Testis (tissue), 3 donors: ENCODE data around the gene RBM33. TPM values are rescaled to one million over a fixed set of nuclear protein-coding genes. Genes with fewer than 3 reads are reported as not detected.

ENCODE experiments used
- DNase-seq: peaks from one replicate; pipeline ENCODE4 v3.0.0-alpha.2; 2019
- H3K27ac ChIP-seq, 2 donors: fragments of 200-600 bp; sonication (generic); one replicate each; pipeline ENCODE4 v1.5.1; 2019
- H3K27me3 ChIP-seq: fragments of 200-600 bp; sonication (generic); one replicate; pipeline ENCODE4 v1.5.1; 2019
- H3K36me3 ChIP-seq: fragments of 200-600 bp; sonication (generic); one replicate; pipeline ENCODE4 v1.5.1; 2017; ENCODE audit warnings: low read depth; ENCODE audit errors: missing control alignments
- H3K4me1 ChIP-seq: fragments of 200-600 bp; sonication (generic); one replicate; pipeline ENCODE4 v1.5.1; 2019
- H3K4me3 ChIP-seq, 2 donors: fragments of 200-600 bp; sonication (generic); one replicate each; pipeline ENCODE4 v1.5.1; 2017 to 2019
- H3K9me3 ChIP-seq: fragments of 200-600 bp; sonication (generic); one replicate; pipeline ENCODE4 v1.5.1; 2017
- POLR2A ChIP-seq: fragments of 450-650 bp; IDR thresholded peaks from one replicate; pipeline ENCODE4 v1.6.1; 2017; ENCODE audit warnings: antibody characterized with exemption, mild to moderate bottlenecking, moderate library complexity
- WGBS, 2 donors: methylation state at CpG; one replicate each; pipeline ENCODE4 v1.1.5; 2018; 5-methylcytosine and 5-hydroxymethylcytosine counted together
- intact Hi-C: fragments of 100-400 bp; cut with DNase I; formaldehyde crosslinking; loops from one replicate; pipeline ENCODE4 v1.15.1; 2023; ENCODE audit warnings: low total_unique reads
- polyA plus RNA-seq: library from polyadenylated mRNA; stranded (reverse); fragments of 350-450 nt; fragmentation: Illumina TruSeq; extraction: RNeasy Lipid Tissue Mini Kit (QIAGEN cat#74804); gene quantifications from one replicate; pipeline ENCODE4 v1.2.3, GENCODE V29; 2014; ENCODE audit warnings: low read depth, low replicate concordance; ENCODE audit not compliant: insufficient read depth
- total RNA-seq, 2 donors: library from RNA; depleted of rRNA; stranded (reverse); fragments of >200 nt; gene quantifications; one replicate each; pipeline ENCODE4 v1.2.3, GENCODE V29; 2016
- TF ChIP-seq, protein P1 (sequence below), 3 experiments: fragments of 450-650 bp in 2 of 3; fragments of 200-600 bp in 1 of 3; sonication (generic) in 1 of 3; IDR thresholded peaks; one replicate each; pipeline ENCODE4 v1.5.1; 2016 to 2019; ENCODE audit warnings: antibody characterized with exemption in 3 of 3, mild to moderate bottlenecking in 2 of 3, moderate library complexity in 1 of 3

RBM33 gene
- total and polyA plus RNA-seq, 3 donors from 2014 or later: 27.3 to 104 (median 93.4) TPM

DNA sequence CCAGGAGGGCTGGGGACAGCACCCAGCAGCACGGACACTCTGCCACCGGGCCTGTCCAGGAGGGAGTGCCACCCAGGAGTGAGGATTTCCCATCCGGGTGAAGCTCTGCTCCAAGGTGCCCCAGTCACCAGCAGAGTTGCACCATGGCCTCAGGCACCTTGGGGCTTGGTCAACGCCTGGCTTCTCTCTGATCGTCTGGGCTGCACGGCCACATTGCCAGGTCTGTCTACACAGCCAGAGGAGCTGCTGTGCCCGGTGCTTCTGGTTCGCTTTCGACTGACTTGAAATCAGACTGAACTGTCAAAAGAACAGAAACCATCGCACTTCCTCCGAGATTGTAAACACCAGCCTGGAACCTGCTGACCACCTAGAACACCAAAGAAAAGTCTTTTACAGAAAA lies 155.8 kb downstream of the RBM33 start:
- Histone ChIP-seq H3K27ac (no peak overlapping the region), H3K4me1 (peaks cover 1% of the 10 kb centered on the region), H3K36me3 (no peaks in the 10 kb centered on the region), H3K4me3 (no peak overlapping the region), H3K9me3 (no peaks in the 10 kb centered on the region), H3K27me3 (no peaks in the 10 kb centered on the region)
- intact Hi-C loops: no loop called here
- TF ChIP-seq, protein P1, sequence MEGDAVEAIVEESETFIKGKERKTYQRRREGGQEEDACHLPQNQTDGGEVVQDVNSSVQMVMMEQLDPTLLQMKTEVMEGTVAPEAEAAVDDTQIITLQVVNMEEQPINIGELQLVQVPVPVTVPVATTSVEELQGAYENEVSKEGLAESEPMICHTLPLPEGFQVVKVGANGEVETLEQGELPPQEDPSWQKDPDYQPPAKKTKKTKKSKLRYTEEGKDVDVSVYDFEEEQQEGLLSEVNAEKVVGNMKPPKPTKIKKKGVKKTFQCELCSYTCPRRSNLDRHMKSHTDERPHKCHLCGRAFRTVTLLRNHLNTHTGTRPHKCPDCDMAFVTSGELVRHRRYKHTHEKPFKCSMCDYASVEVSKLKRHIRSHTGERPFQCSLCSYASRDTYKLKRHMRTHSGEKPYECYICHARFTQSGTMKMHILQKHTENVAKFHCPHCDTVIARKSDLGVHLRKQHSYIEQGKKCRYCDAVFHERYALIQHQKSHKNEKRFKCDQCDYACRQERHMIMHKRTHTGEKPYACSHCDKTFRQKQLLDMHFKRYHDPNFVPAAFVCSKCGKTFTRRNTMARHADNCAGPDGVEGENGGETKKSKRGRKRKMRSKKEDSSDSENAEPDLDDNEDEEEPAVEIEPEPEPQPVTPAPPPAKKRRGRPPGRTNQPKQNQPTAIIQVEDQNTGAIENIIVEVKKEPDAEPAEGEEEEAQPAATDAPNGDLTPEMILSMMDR (IDR thresholded peaks at IDR 0.05): no peak
- TF ChIP-seq POLR2A: no peak
- DNase-seq: no peak
- WGBS, 2 donors: 87 to 91% methylated on average over 11 of the region's 11 CpGs

- 78 to 84% methylated on average over 11 to 16 of the region's 16 CpGs for WGBS, 2 donors
- peaks cover 6% of the 10 kb centered on the region for H3K4me1 ChIP-seq
- H3K36me3 ChIP-seq: no peaks in the 10 kb centered on the region
- intact Hi-C loops: no loop called here
- no peak for TF ChIP-seq POLR2A
- TF ChIP-seq, protein P1 (IDR thresholded peaks at IDR 0.05): no peak
- H3K27ac ChIP-seq: no peak overlapping the region
- no peak overlapping the region for H3K4me3 ChIP-seq
- H3K9me3 ChIP-seq: no peaks in the 10 kb centered on the region
- DNase-seq: no peak
- no peaks in the 10 kb centered on the region for H3K27me3 ChIP-seq
Measured at GRCh38 chr7:155800741-155801267, 156.3 kb downstream of the RBM33 start.

- Histone ChIP-seq H3K27me3 (no peaks in the 10 kb centered on the region), H3K9me3 (no peaks in the 10 kb centered on the region), H3K4me3 (no peak overlapping the region), H3K27ac (no peak overlapping the region), H3K4me1 (peaks cover 9% of the 10 kb centered on the region), H3K36me3 (no peaks in the 10 kb centered on the region)
- WGBS, 2 donors: 26 to 27% methylated on average over 6 of the region's 6 CpGs
- no peak for TF ChIP-seq POLR2A
- TF ChIP-seq, protein P1 (IDR thresholded peaks at IDR 0.05): no peak
- intact Hi-C loops: no loop called here
- DNase-seq: no peak
Measured at GRCh38 chr7:155802291-155802690, 157.8 kb downstream of the RBM33 start.

DNA sequence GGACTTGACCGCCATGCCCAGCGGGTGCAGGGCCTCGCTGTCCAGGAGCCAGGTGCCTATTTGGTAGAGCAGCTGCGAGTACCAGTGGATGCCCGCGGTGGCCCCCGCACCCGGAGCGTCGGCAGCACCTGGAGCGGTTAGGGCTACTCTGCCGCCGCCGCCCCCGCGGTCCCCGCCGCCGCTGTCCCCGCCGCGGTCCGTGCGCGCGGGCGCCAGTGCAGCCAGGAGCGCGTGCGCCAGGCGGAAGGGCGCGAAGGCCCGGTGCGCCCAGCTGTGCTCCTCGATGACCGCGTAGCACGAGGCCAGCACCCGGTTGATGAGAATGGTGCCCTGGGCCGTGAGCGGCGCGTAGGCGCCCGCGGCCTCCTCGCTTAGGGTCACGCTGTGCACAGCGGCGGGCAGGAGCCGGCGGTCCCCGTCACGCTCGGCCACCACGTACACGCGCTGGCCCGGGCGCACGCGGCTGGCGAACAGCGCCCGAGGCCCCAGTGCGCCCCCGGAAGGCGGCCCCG lies 158.5 kb downstream of the RBM33 start:
- Histone ChIP-seq H3K4me3 (peak overlapping the region; percentile 1 to 24), H3K27ac (no peak overlapping the region), H3K27me3 (no peaks in the 10 kb centered on the region), H3K9me3 (no peaks in the 10 kb centered on the region), H3K4me1 (peaks cover 9% of the 10 kb centered on the region), H3K36me3 (no peaks in the 10 kb centered on the region)
- 3 to 4% methylated on average over 3 to 67 of the region's 70 CpGs for WGBS, 2 donors
- DNase-seq: no peak
- TF ChIP-seq, protein P1 (IDR thresholded peaks at IDR 0.05): no peak
- TF ChIP-seq POLR2A: no peak
- intact Hi-C loops: no loop called here
